Mesenteric fat pad (tissue), 1 donor: ENCODE data around the gene CDH13. TPM values are rescaled to one million over a fixed set of nuclear protein-coding genes. Genes with fewer than 3 reads are reported as not detected.

ENCODE experiments used
- DNase-seq: peaks from one replicate; pipeline ENCODE4 v3.0.0-alpha.2; 2020; ENCODE audit warnings: low spot score
- total RNA-seq: library from RNA; stranded (reverse); fragmentation: NEBNext Ultra II Directional; extraction: Animal tissue kit (Norgen Biotek cat#: 25700); gene quantifications from one replicate; pipeline ENCODE4 v1.2.1, GENCODE V29; 2021
- donor health status: DM: yes; HTN: yes; CAD: no.

The CDH13 gene
- total RNA-seq, 1 donor from 2014 or later: 18.3 TPM

- DNase-seq: no peak
These were observed 708.3 kb downstream of the CDH13 start for GRCh38 chr16:83335076-83335475.

- no peak for DNase-seq
These were observed 709.8 kb downstream of the CDH13 start for GRCh38 chr16:83336603-83337002.

- DNase-seq: no peak
These were observed 711.4 kb downstream of the CDH13 start for GRCh38 chr16:83338138-83338537.

GRCh38 chr16:83338941-83339340 lies 712.2 kb downstream of the CDH13 start:
- DNase-seq: no peak

- DNase-seq: no peak
These were observed 717.2 kb downstream of the CDH13 start for GRCh38 chr16:83343935-83344366.

GRCh38 chr16:83345846-83346640 lies 719.3 kb downstream of the CDH13 start:
- DNase-seq: no peak

- no peak for DNase-seq
These were observed 722.2 kb downstream of the CDH13 start for GRCh38 chr16:83348991-83349390.

- no peak for DNase-seq
These were observed 723.7 kb downstream of the CDH13 start for GRCh38 chr16:83350481-83350880.

GRCh38 chr16:83351846-83352245 lies 725.1 kb downstream of the CDH13 start:
- no peak for DNase-seq

- DNase-seq: no peak
These were observed 726.5 kb downstream of the CDH13 start for GRCh38 chr16:83353241-83353640.

- no peak for DNase-seq
These were observed 727.2 kb downstream of the CDH13 start for GRCh38 chr16:83354015-83354414.

GRCh38 chr16:83355570-83356218 lies 728.9 kb downstream of the CDH13 start:
- no peak for DNase-seq

- no peak for DNase-seq
These were observed 729.5 kb downstream of the CDH13 start for GRCh38 chr16:83356266-83356665.

GRCh38 chr16:83356986-83357385 lies 730.2 kb downstream of the CDH13 start:
- DNase-seq: no peak

GRCh38 chr16:83363521-83363920 lies 736.8 kb downstream of the CDH13 start:
- DNase-seq: no peak

- DNase-seq: no peak
These were observed 738.4 kb downstream of the CDH13 start for GRCh38 chr16:83365166-83365565.

- DNase-seq: no peak
These were observed 739.5 kb downstream of the CDH13 start for GRCh38 chr16:83366228-83366627.

GRCh38 chr16:83374979-83375378 lies 748.2 kb downstream of the CDH13 start:
- DNase-seq: no peak

GRCh38 chr16:83389751-83390150 lies 763.0 kb downstream of the CDH13 start:
- DNase-seq: no peak

GRCh38 chr16:83390759-83391158 lies 764.0 kb downstream of the CDH13 start:
- no peak for DNase-seq

- DNase-seq: no peak
These were observed 766.0 kb downstream of the CDH13 start for GRCh38 chr16:83392743-83393142.

- no peak for DNase-seq
These were observed 766.6 kb downstream of the CDH13 start for GRCh38 chr16:83393196-83393981.
